Smooth muscle cell (in vitro differentiated cells): ENCODE results near the gene COMMD9. TPM values are rescaled to one million over a fixed set of nuclear protein-coding genes. Genes with fewer than 3 reads are reported as not detected.

ENCODE experiments used
- DNase-seq: peaks from one replicate; lab custom pipeline; 2025; ENCODE audit not compliant: unreplicated experiment; lab: John Stamatoyannopoulos, UW
- H2AFZ ChIP-seq: fragments of 200-600 bp; sonication (generic); 2 replicates; pipeline ENCODE4 v1.6.0; 2016; ENCODE audit warnings: antibody characterized with exemption, low read depth, mild to moderate bottlenecking
- H3F3A ChIP-seq: fragments of 200-600 bp; sonication (generic); 2 replicates; pipeline ENCODE4 v1.6.0; 2017; ENCODE audit warnings: antibody characterized with exemption, low read depth
- H3K27ac ChIP-seq: fragments of 200-600 bp; sonication (generic); 2 replicates; pipeline ENCODE4 v1.5.1; 2016; ENCODE audit warnings: low read depth, mild to moderate bottlenecking
- H3K27me3 ChIP-seq: fragments of 200-600 bp; sonication (generic); 2 replicates; pipeline ENCODE4 v1.6.1; 2016; ENCODE audit warnings: low read depth, mild to moderate bottlenecking
- H3K36me3 ChIP-seq: fragments of 200-600 bp; sonication (generic); 2 replicates; pipeline ENCODE4 v1.5.1; 2016; ENCODE audit warnings: low read depth
- H3K4me1 ChIP-seq: fragments of 200-600 bp; sonication (generic); 2 replicates; pipeline ENCODE4 v1.5.1; 2016; ENCODE audit warnings: low read depth
- H3K4me2 ChIP-seq: fragments of 200-600 bp; sonication (generic); 2 replicates; pipeline ENCODE4 v1.6.0; 2016; ENCODE audit warnings: mild to moderate bottlenecking
- H3K4me3 ChIP-seq: fragments of 200-600 bp; sonication (generic); 2 replicates; pipeline ENCODE4 v1.5.1; 2016; ENCODE audit warnings: mild to moderate bottlenecking
- H3K79me2 ChIP-seq: fragments of 200-600 bp; sonication (generic); 2 replicates; pipeline ENCODE4 v1.6.0; 2016; ENCODE audit warnings: low read depth, mild to moderate bottlenecking
- H3K9ac ChIP-seq: fragments of 200-600 bp; sonication (generic); 2 replicates; pipeline ENCODE4 v1.6.0; 2016; ENCODE audit warnings: low read depth
- H3K9me3 ChIP-seq: fragments of 200-600 bp; sonication (generic); replicated peaks from 2 replicates; pipeline ENCODE4 v1.5.1; 2016; ENCODE audit warnings: low read depth
- H4K20me1 ChIP-seq: fragments of 200-600 bp; sonication (generic); 2 replicates; pipeline ENCODE4 v1.6.0; 2016; ENCODE audit warnings: low read depth
- WGBS: methylation state at CpG from one replicate; pipeline ENCODE4 v1.1.7; 2016; ENCODE audit warnings: low lambda C conversion rate; 5-methylcytosine and 5-hydroxymethylcytosine counted together
- polyA plus RNA-seq: library from polyadenylated mRNA; unstranded; fragments of >200 nt; fragmentation: Nextera tagmentation; extraction: Ambion mirVana; gene quantifications from 2 replicates; pipeline ENCODE4 v1.2.1, GENCODE V29; 2016
- total RNA-seq: library from RNA; depleted of rRNA; stranded (reverse); fragments of >200 nt; gene quantifications from 2 replicates; pipeline ENCODE4 v1.2.3, GENCODE V29; 2014
- TF ChIP-seq, protein P1 (sequence below): fragments of 200-600 bp; sonication (generic); IDR thresholded peaks from 2 replicates; pipeline ENCODE4 v1.5.1; 2017; ENCODE audit warnings: borderline replicate concordance, mild to moderate bottlenecking, antibody characterized with exemption; ENCODE audit not compliant: insufficient read depth, poor library complexity, severe bottlenecking

Gene COMMD9
- total and polyA plus RNA-seq, 2 experiments from 2014 or later = 35.9 to 83.0 TPM

DNA sequence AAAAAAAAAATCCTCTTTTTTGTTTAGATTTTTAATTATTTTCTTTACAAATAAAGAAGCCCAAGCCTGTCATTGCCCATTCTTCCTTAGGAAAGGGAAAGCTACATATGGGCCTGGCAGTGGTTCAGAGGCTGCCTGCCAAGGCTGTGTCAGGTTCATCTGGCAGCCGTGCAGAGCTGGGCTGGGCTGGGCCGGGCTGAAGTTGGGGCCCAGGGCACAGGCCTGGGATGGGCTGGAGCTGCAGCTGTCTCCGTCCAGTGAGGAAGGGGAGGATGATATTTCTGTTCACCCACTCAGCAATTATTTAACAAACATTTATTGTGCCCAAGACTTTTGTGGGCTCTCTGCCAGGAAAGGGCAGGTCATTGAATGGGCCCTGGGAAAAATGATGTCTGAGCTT, 11.4 kb upstream of the COMMD9 start:
- Histone ChIP-seq H3K9ac (no peak overlapping the region), H3K36me3 (no peaks in the 10 kb centered on the region), H3K4me1 (no peaks in the 10 kb centered on the region), H3K4me2 (no peak overlapping the region), H3K27ac (no peak overlapping the region), H3K27me3 (no peaks in the 10 kb centered on the region), H3K9me3 (no peaks in the 10 kb centered on the region), H3F3A (no peaks in the 10 kb centered on the region), H3K4me3 (no peak overlapping the region), H2AFZ (no peak overlapping the region), H4K20me1 (no peaks in the 10 kb centered on the region), H3K79me2 (no peaks in the 10 kb centered on the region)
- no peak for DNase-seq
- 98% methylated on average over 3 of the region's 3 CpGs for WGBS
- TF ChIP-seq, protein P1, sequence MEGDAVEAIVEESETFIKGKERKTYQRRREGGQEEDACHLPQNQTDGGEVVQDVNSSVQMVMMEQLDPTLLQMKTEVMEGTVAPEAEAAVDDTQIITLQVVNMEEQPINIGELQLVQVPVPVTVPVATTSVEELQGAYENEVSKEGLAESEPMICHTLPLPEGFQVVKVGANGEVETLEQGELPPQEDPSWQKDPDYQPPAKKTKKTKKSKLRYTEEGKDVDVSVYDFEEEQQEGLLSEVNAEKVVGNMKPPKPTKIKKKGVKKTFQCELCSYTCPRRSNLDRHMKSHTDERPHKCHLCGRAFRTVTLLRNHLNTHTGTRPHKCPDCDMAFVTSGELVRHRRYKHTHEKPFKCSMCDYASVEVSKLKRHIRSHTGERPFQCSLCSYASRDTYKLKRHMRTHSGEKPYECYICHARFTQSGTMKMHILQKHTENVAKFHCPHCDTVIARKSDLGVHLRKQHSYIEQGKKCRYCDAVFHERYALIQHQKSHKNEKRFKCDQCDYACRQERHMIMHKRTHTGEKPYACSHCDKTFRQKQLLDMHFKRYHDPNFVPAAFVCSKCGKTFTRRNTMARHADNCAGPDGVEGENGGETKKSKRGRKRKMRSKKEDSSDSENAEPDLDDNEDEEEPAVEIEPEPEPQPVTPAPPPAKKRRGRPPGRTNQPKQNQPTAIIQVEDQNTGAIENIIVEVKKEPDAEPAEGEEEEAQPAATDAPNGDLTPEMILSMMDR = no peak

DNA sequence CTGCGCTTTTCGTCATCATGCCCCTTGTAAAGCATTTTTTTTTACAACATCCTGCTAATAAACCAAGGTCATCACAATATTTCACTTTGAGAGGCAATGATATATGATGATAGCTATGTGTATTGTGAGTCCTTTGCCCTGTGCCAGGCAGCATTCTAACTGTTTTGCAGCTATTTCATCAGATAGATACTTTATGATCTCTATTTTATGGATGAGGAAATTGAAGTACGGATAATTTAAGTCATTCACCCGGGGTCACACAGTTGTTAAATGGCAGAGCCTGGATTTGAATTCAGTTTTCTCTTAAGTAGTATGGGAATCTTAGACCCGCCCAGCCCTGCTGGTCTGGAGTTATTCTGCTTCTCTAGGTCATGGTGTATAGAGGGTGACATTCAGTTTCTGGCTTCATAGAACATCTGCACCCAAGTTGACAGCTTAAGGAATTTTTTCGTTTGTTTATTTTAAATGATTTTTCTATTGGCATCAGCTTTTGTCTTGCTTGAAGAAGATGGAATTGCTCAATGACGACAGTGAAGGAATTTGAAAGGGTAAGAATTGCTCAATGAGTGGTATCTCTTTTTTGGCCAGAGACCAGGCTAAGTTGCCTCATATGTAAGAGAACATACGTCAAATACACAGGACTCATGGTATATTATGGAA, 7.8 kb upstream of the COMMD9 start:
- Histone ChIP-seq H3F3A (no peaks in the 10 kb centered on the region), H3K4me2 (no peak overlapping the region), H3K27me3 (no peaks in the 10 kb centered on the region), H3K4me1 (no peaks in the 10 kb centered on the region), H3K27ac (no peak overlapping the region), H3K4me3 (no peak overlapping the region), H2AFZ (no peak overlapping the region), H3K9ac (no peak overlapping the region), H3K9me3 (no peaks in the 10 kb centered on the region), H4K20me1 (no peaks in the 10 kb centered on the region), H3K79me2 (no peaks in the 10 kb centered on the region), H3K36me3 (no peaks in the 10 kb centered on the region)
- TF ChIP-seq, protein P1 = no peak
- no peak for DNase-seq
- 81% methylated on average over 8 of the region's 8 CpGs for WGBS

GRCh38 chr11:36295926-36296325, 6.7 kb upstream of the COMMD9 start, which contains the start of gene PRR5L:
TSS of gene PRR5L (plus strand) at chr11:36296288. CDS start at chr11:36401122, 104,834 bp downstream.
- Histone ChIP-seq H3F3A (no peaks in the 10 kb centered on the region), H3K9ac (no peak within 1 kb of the TSS), H4K20me1 (no peaks in the 10 kb centered on the region), H3K36me3 (no peaks in the 10 kb centered on the region), H3K27me3 (no peaks in the 10 kb centered on the region), H3K4me1 (no peaks in the 10 kb centered on the region), H3K27ac (no peak within 1 kb of the TSS), H3K4me2 (no peak within 1 kb of the TSS), H3K9me3 (no peaks in the 10 kb centered on the region), H3K4me3 (no peak within 1 kb of the TSS), H2AFZ (no peak within 1 kb of the TSS), H3K79me2 (no peaks in the 10 kb centered on the region)
- TF ChIP-seq, protein P1 = no peak
- WGBS = 89% methylated on average over 3 of the region's 3 CpGs
- DNase-seq = no peak

- Histone ChIP-seq H2AFZ (no peak overlapping the region), H3K9ac (no peak overlapping the region), H3K4me2 (no peak overlapping the region), H3K9me3 (no peaks in the 10 kb centered on the region), H3K4me1 (peaks cover 6% of the 10 kb centered on the region), H3K27ac (no peak overlapping the region), H3F3A (no peaks in the 10 kb centered on the region), H3K27me3 (no peaks in the 10 kb centered on the region), H4K20me1 (no peaks in the 10 kb centered on the region), H3K79me2 (peaks cover 8% of the 10 kb centered on the region), H3K4me3 (no peak overlapping the region), H3K36me3 (no peaks in the 10 kb centered on the region)
- TF ChIP-seq, protein P1 = peak; percentile 52
- DNase-seq = no peak
- 31% methylated on average over 4 of the region's 4 CpGs for WGBS
Measured at GRCh38 chr11:36292311-36292722, 3.1 kb upstream of the COMMD9 start.
